ENCODE measurements around the gene ENTPD7. TPM values are rescaled to one million over a fixed set of nuclear protein-coding genes. Genes with fewer than 3 reads are reported as not detected.

The ENTPD7 gene
- total and polyA plus RNA-seq, 12 donors: 1.2 to 38.7 (median 10.9) TPM

DNA sequence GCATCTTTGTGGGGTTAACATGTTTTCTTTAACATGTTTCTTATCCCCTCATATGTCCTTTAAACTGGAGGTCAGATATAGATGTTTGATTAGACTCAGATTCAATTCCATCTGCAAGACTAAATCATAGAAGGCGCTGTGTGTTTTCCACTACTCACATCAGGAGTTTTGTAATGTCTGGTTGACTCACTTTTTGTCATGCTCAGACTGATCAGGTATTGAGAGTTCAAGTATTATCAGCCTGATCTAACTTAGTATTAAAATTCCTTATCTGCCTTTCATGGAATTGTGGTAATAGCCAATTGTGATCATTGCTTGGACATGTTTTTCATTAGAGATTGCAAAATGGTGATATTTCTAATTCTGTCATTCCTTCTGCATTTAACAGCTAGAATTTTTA lies 30.2 kb downstream of the ENTPD7 start:
- no peak for DNase-seq
- peaks cover 0 to 34% of the 10 kb centered on the region in 2 donors for H3K36me3 ChIP-seq (replicated peaks in 1 of 2)
- H3K27ac ChIP-seq: no peak overlapping the region
- H3K27me3 ChIP-seq: no peaks in the 10 kb centered on the region
- 60 to 88% (median 73%) methylated on average over 1 of the region's 1 CpG for WGBS, 4 donors
- TF ChIP-seq POLR2A (IDR thresholded peaks at IDR 0.05): no peak
- TF ChIP-seq, protein P1, sequence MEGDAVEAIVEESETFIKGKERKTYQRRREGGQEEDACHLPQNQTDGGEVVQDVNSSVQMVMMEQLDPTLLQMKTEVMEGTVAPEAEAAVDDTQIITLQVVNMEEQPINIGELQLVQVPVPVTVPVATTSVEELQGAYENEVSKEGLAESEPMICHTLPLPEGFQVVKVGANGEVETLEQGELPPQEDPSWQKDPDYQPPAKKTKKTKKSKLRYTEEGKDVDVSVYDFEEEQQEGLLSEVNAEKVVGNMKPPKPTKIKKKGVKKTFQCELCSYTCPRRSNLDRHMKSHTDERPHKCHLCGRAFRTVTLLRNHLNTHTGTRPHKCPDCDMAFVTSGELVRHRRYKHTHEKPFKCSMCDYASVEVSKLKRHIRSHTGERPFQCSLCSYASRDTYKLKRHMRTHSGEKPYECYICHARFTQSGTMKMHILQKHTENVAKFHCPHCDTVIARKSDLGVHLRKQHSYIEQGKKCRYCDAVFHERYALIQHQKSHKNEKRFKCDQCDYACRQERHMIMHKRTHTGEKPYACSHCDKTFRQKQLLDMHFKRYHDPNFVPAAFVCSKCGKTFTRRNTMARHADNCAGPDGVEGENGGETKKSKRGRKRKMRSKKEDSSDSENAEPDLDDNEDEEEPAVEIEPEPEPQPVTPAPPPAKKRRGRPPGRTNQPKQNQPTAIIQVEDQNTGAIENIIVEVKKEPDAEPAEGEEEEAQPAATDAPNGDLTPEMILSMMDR (IDR thresholded peaks at IDR 0.05): no peak
- H3K4me3 ChIP-seq: no peak overlapping the region
- H3K9me3 ChIP-seq (replicated peaks in 1 of 3): no peaks in the 10 kb centered on the region
- peaks cover 0 to 7% of the 10 kb centered on the region in 2 donors for H3K4me1 ChIP-seq (replicated peaks in 1 of 2)
- intact Hi-C loops (cut with DNase I): no loop called here

DNA sequence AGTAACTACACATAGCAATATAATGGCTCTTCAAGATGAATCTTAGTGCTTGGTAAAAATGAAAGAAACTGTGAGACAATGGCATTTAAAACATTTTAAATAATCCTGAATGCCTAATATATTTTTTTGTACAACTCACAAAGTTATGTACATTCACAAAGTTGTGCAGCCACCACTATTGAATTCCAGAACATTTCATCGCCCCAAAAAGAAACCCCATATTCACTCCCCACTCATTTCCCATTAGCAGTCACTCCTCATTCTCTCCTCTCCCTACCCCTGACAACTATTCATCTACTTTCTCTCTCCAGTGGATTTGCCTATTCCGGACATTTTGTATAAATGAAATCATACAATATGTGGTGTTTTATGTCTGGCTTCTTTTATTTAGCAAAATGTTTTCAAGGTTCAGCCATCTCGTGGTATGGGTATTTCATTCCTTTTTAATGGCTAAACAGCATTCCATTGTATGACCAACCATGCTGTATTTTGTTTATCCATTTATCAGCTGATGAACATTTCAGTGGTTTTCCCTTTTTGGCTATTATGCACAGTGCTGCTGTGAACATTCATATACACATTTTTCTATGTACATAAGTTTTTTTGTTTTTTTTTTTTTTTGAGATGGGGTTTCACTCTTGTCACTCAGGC lies 34.7 kb downstream of the ENTPD7 start:
- Histone ChIP-seq H3K4me3 (no peak overlapping the region), H3K4me1 (replicated peaks in 1 of 2) (no peaks in the 10 kb centered on the region), H3K27me3 (no peaks in the 10 kb centered on the region), H3K36me3 (replicated peaks in 1 of 2) (peaks cover 0 to 43% of the 10 kb centered on the region in 2 donors), H3K9me3 (replicated peaks in 1 of 3) (no peaks in the 10 kb centered on the region), H3K27ac (no peak overlapping the region)
- TF ChIP-seq, protein P1 (IDR thresholded peaks at IDR 0.05): no peak
- TF ChIP-seq POLR2A (IDR thresholded peaks at IDR 0.05): no peak
- DNase-seq: no peak
- WGBS, 4 donors: 92 to 95% (median 93%) methylated on average over 3 of the region's 3 CpGs
- intact Hi-C loops (cut with DNase I): no loop called here

DNA sequence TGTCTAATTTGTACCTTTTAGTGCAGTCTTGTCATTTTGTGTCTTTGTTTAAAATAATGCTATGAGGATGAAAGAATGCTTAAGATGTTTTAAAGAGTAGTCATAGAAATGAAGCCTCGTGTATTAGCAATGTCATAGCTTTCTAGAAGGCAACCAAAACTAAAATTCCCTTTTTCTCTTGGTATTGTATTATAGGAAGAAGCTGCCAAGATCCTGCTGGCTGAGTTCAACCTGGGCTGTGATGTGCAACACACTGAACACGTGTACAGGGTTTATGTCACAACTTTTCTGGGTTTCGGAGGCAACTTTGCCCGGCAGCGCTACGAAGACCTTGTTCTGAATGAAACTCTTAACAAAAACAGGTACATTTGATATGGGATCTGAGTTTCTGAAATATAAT lies 36.5 kb downstream of the ENTPD7 start:
- Histone ChIP-seq H3K27me3 (no peaks in the 10 kb centered on the region), H3K9me3 (replicated peaks in 1 of 3) (no peaks in the 10 kb centered on the region), H3K4me3 (no peak overlapping the region), H3K4me1 (replicated peaks in 1 of 2) (no peaks in the 10 kb centered on the region), H3K36me3 (replicated peaks in 1 of 2) (peaks cover 0 to 50% of the 10 kb centered on the region in 2 donors), H3K27ac (no peak overlapping the region)
- no peak for DNase-seq
- WGBS, 4 donors: 93 to 96% (median 94%) methylated on average over 6 of the region's 6 CpGs
- TF ChIP-seq, protein P1 (IDR thresholded peaks at IDR 0.05): no peak
- no peak for TF ChIP-seq POLR2A (IDR thresholded peaks at IDR 0.05)
- intact Hi-C loops (cut with DNase I): no loop called here

DNA sequence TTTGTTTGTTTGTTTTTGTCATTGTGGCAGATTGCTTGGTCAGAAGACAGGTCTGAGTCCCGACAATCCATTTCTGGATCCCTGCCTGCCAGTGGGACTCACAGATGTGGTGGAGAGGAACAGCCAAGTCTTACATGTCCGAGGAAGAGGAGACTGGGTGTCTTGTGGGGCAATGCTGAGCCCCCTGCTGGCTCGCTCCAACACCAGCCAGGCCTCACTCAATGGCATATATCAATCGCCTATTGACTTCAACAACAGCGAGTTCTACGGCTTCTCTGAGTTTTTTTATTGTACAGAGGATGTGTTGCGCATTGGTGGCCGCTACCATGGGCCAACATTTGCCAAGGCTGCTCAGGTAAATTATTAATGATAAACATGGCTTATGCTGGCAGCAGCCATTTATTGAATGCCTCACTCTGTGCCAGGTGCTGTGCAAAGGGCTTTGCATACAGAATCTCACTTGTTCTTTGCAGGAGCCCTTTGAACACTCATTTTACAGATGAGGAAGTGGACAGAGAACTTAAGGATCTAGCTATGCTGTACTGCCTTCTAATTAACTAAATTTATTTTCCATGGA lies 39.3 kb downstream of the ENTPD7 start:
- TF ChIP-seq, protein P1 (IDR thresholded peaks at IDR 0.05): no peak
- TF ChIP-seq POLR2A (IDR thresholded peaks at IDR 0.05): no peak
- Histone ChIP-seq H3K4me3 (no peak overlapping the region), H3K27ac (no peak overlapping the region), H3K27me3 (no peaks in the 10 kb centered on the region), H3K4me1 (replicated peaks in 1 of 2) (no peaks in the 10 kb centered on the region), H3K9me3 (replicated peaks in 1 of 3) (no peaks in the 10 kb centered on the region), H3K36me3 (replicated peaks in 1 of 2) (peaks cover 0 to 60% of the 10 kb centered on the region in 2 donors)
- no peak for DNase-seq
- WGBS, 4 donors: 92 to 93% (median 92%) methylated on average over 8 of the region's 8 CpGs
- intact Hi-C loops (cut with DNase I): no loop called here
